GM12878 (cell line): Measurements from ENCODE around the gene SLC6A11. TPM values are rescaled to one million over a fixed set of nuclear protein-coding genes. Genes with fewer than 3 reads are reported as not detected.

Source experiments
- ATAC-seq: fragments of 200-7000 bp; cut with Tn5 transposase; 3 replicates; pipeline ENCODE4 v1.9.1; 2020; ENCODE audit warnings: mild to moderate bottlenecking, moderate library complexity
- BruUV-seq: library from RNA; stranded (reverse); fragments of 400-500 nt; replicated peaks from 2 replicates; lab custom pipeline; 2021; lab: Mats Ljungman, UMichigan
- CTCF ChIA-PET: fragments of 300-600 bp; sonication (Branson Sonifier 250); formaldehyde crosslinking; extraction: SDS; loops from one replicate; lab custom pipeline; 2021; ENCODE audit warnings: inconsistent platforms; lab: Yijun Ruan, JAX
- POLR2A ChIA-PET: fragments of 350-600 bp; formaldehyde crosslinking; extraction: SDS; loops from one replicate; lab custom pipeline; 2021; ENCODE audit warnings: inconsistent platforms; lab: Charles Lee
- RAD21 ChIA-PET: fragments of 300-600 bp; sonication (Branson Sonifier 250); formaldehyde crosslinking; loops from one replicate; lab custom pipeline; 2023; ENCODE audit warnings: antibody characterized with exemption; ENCODE audit not compliant: unreplicated experiment; lab: Charles Lee
- SMC1A ChIA-PET: fragments of 300-600 bp; sonication (Branson Sonifier 250); formaldehyde crosslinking; loops from one replicate; lab custom pipeline; 2023; ENCODE audit not compliant: unreplicated experiment, uncharacterized antibody; lab: Charles Lee
- DNase-seq: peaks from one replicate; pipeline ENCODE4 v3.0.0-alpha.2; 2011; ENCODE audit warnings: low read depth, low spot score
- FAIRE-seq: peaks from 3 replicates; lab custom pipeline; 2011; peaks lifted over from hg19 to GRCh38; lab: Jason Lieb, UNC
- H2AFZ ChIP-seq: 2 replicates; pipeline ENCODE4 v1.6.0; 2011; ENCODE audit warnings: low read depth, low read length, control low read depth; ENCODE audit not compliant: control insufficient read depth
- H3K27ac ChIP-seq: 2 replicates; pipeline ENCODE4 v1.5.1; 2011; ENCODE audit warnings: control low read depth; ENCODE audit not compliant: control insufficient read depth, insufficient read depth
- H3K27me3 ChIP-seq, 2 experiments: replicated peaks in 1 of 2; 2 replicates each; pipeline versions ENCODE4 v1.6.0 to v1.6.1; 2011; ENCODE audit warnings: low read length in 1 of 2; ENCODE audit not compliant: control insufficient read depth in 2 of 2, insufficient read depth in 2 of 2
- H3K36me3 ChIP-seq, 2 experiments: 2 replicates each; pipeline ENCODE4 v1.5.1; 2011; ENCODE audit warnings: low read length in 1 of 2; ENCODE audit not compliant: control insufficient read depth in 2 of 2, insufficient read depth in 2 of 2
- H3K4me1 ChIP-seq: 2 replicates; pipeline ENCODE4 v1.6.1; 2011; ENCODE audit warnings: mild to moderate bottlenecking, low read length, moderate library complexity, mixed read lengths; ENCODE audit not compliant: control insufficient read depth, insufficient read depth
- H3K4me2 ChIP-seq: 2 replicates; pipeline ENCODE4 v1.6.0; 2011; ENCODE audit warnings: control low read depth; ENCODE audit not compliant: control insufficient read depth, insufficient read depth
- H3K4me3 ChIP-seq: fragments of 200-600 bp; sonication (generic); 2 replicates; pipeline ENCODE4 v1.5.1; 2016
- H3K79me2 ChIP-seq: 2 replicates; pipeline ENCODE4 v1.6.0; 2011; ENCODE audit warnings: low read length; ENCODE audit not compliant: control insufficient read depth, insufficient read depth
- H3K9ac ChIP-seq: 2 replicates; pipeline ENCODE4 v1.8.0; 2011; ENCODE audit warnings: low read length, control low read depth, mixed read lengths; ENCODE audit not compliant: control insufficient read depth, insufficient read depth
- H3K9me3 ChIP-seq: replicated peaks from 3 replicates; pipeline ENCODE4 v1.5.1; 2011; ENCODE audit warnings: mild to moderate bottlenecking, low read length; ENCODE audit not compliant: control insufficient read depth, insufficient read depth
- H4K20me1 ChIP-seq: 2 replicates; pipeline ENCODE4 v1.6.0; 2011; ENCODE audit not compliant: control insufficient read depth, insufficient read depth
- CBX3 ChIP-seq: fragments of 200-600 bp; sonication (generic); IDR thresholded peaks from 2 replicates; pipeline ENCODE4 v1.6.1; 2016; ENCODE audit warnings: low read depth, borderline replicate concordance
- EED ChIP-seq: sonication (generic); IDR thresholded peaks from 2 replicates; pipeline ENCODE4 v1.6.1; 2016; ENCODE audit warnings: antibody characterized with exemption, low read depth
- GABPA ChIP-seq: IDR thresholded peaks from 2 replicates; pipeline ENCODE4 v1.6.1; 2014; ENCODE audit warnings: antibody characterized with exemption, low read depth, mild to moderate bottlenecking, inconsistent platforms
- IKZF2 ChIP-seq, 2 experiments: fragments of 450-650 bp; IDR thresholded peaks; 2 replicates each; pipeline ENCODE4 v1.6.1; 2017; ENCODE audit warnings: mild to moderate bottlenecking in 2 of 2, moderate library complexity in 2 of 2
- KAT2A ChIP-seq: conservative IDR thresholded peaks from 2 replicates; pipeline ENCODE4 v1.6.1; 2011; ENCODE audit warnings: low read depth, low read length; ENCODE audit not compliant: control insufficient read depth
- MEF2B ChIP-seq: fragments of 450-650 bp; IDR thresholded peaks from 2 replicates; pipeline ENCODE4 v1.6.1; 2018; ENCODE audit warnings: mild to moderate bottlenecking, moderate library complexity; ENCODE audit not compliant: partially characterized antibody, poor library complexity, severe bottlenecking
- SIX5 ChIP-seq: IDR thresholded peaks from 2 replicates; pipeline ENCODE4 v1.6.1; 2011; ENCODE audit warnings: mild to moderate bottlenecking, low read depth, low read length, moderate library complexity; ENCODE audit not compliant: severe bottlenecking
- SRF ChIP-seq, 2 experiments: IDR thresholded peaks; 2 replicates each; pipeline ENCODE4 v1.6.1; 2011; ENCODE audit warnings: low read depth in 2 of 2, low read length in 2 of 2, mild to moderate bottlenecking in 1 of 2, moderate library complexity in 1 of 2
- WGBS: methylation state at CpG from one replicate; pipeline ENCODE4 v1.1.6; 2016; ENCODE audit warnings: low lambda C conversion rate; ENCODE audit not compliant: insufficient replicate concordance, insufficient coverage; ENCODE audit errors: missing lambda C conversion rate; 5-methylcytosine and 5-hydroxymethylcytosine counted together
- in situ Hi-C: fragments of 300-500 bp; cut with MboI; formaldehyde crosslinking; loops from 9 replicates; pipeline ENCODE4 v1.14.3; 2018; ENCODE audit warnings: mixed read lengths
- intact Hi-C: fragments of 100-400 bp; cut with micrococcal nuclease; formaldehyde crosslinking; loops from one replicate; pipeline ENCODE4 v1.14.2; 2022; ENCODE audit not compliant: unreplicated experiment
- polyA plus RNA-seq, 11 experiments: library from polyadenylated mRNA; depleted of rRNA in 4 of 11; unstranded in 6 of 11; stranded (reverse) in 5 of 11; fragments of >200 nt; fragmentation: Nextera tagmentation in 4 of 11; fragmentation: Illumina TruSeq in 1 of 11; extraction: Ambion mirVana in 4 of 11; extraction: Trizol in 1 of 11; gene quantifications; 1 replicate in 1 of 11; 2 replicates in 10 of 11; pipeline versions ENCODE4 v1.2.1 to v1.2.3, GENCODE V29; 2011 to 2016; ENCODE audit warnings: inconsistent platforms in 2 of 11, missing spikeins in 2 of 11, low read depth in 1 of 11
- total RNA-seq, 4 experiments: library from RNA; depleted of rRNA in 3 of 4; stranded (reverse); fragments of >200 nt in 3 of 4; fragmentation: Illumina TruSeq in 1 of 4; extraction: Trizol in 1 of 4; gene quantifications; 2 replicates each; pipeline versions ENCODE4 v1.2.1 to v1.2.3, GENCODE V29; 2013 to 2021
- TF ChIP-seq, protein P1 (sequence below): IDR thresholded peaks from 2 replicates; pipeline ENCODE4 v1.6.1; 2012; ENCODE audit warnings: low read depth, low read length, improper control_type of control experiment
- TF ChIP-seq, protein P2 (sequence below): IDR thresholded peaks from 2 replicates; pipeline ENCODE4 v1.6.1; 2011; ENCODE audit warnings: low read depth, mild to moderate bottlenecking, low read length, moderate library complexity, borderline replicate concordance; ENCODE audit errors: extremely low read depth

Gene SLC6A11
- total and polyA plus RNA-seq, 10 of the 15 experiments (the other 5 are each of a cell fraction or from before 2014, with no cell fraction given) = not detected

DNA sequence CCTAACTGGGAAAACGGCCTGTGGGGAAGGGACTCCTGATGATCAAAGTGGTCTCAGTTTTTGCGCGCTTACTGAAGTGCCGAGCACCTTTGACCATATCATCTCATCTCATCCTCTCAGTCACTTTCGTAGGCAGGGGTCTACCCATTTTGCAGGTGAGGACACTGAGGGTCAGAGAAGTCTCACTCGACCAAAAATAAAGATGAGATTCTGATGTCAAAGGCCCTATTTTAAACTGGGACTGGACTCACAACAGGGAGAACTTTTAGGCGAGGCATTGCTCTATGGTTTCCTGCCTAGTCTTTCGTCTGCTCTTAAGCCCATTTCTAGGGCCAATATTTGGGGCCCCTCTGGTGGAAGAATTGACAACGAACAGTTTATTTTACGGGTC is 830 bp downstream of the SLC6A11 start:
- Histone ChIP-seq H2AFZ (no peak overlapping the region), H3K4me1 (no peaks in the 10 kb centered on the region), H3K36me3 (no peaks in the 10 kb centered on the region), H3K4me2 (no peak overlapping the region), H3K27ac (no peak overlapping the region), H3K9ac (no peak overlapping the region), H3K27me3 (peaks cover 0 to 3% of the 10 kb centered on the region in 2 experiments; a peak in 1 of 4 replicates), H3K79me2 (no peaks in the 10 kb centered on the region), H3K9me3 (no peaks in the 10 kb centered on the region), H4K20me1 (no peaks in the 10 kb centered on the region), H3K4me3 (no peak overlapping the region)
- no peak for ATAC-seq
- CTCF ChIA-PET = no interaction called here
- RAD21 ChIA-PET = no interaction called here
- no peak for FAIRE-seq
- in situ Hi-C loops = no loop called here
- no peak for DNase-seq
- 41% methylated on average over 10 of the region's 10 CpGs for WGBS
- TF ChIP-seq GABPA (no peak), SRF (IDR thresholded peaks at IDR 0.05; ENCODE audit: low read depth in 2 of 2, low read length in 2 of 2) (no peak), IKZF2 (IDR thresholded peaks at IDR 0.05) (no peak), SIX5 (no peak), EED (no peak), CBX3 (no peak), KAT2A (no peak), MEF2B (no peak)
- TF ChIP-seq, protein P1, sequence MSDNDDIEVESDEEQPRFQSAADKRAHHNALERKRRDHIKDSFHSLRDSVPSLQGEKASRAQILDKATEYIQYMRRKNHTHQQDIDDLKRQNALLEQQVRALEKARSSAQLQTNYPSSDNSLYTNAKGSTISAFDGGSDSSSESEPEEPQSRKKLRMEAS = no peak
- TF ChIP-seq, protein P2, sequence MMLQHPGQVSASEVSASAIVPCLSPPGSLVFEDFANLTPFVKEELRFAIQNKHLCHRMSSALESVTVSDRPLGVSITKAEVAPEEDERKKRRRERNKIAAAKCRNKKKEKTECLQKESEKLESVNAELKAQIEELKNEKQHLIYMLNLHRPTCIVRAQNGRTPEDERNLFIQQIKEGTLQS = no peak
- intact Hi-C loops = no loop called here
- POLR2A ChIA-PET = no interaction called here
- SMC1A ChIA-PET = no interaction called here
- no TSS peak for BruUV-seq
